Fibroblast of lung (primary cell): Measurements from ENCODE around the gene ASB3.

Source experiments
- EZH2 ChIP-seq: IDR thresholded peaks from 2 replicates; pipeline ENCODE4 v1.5.1; 2012; ENCODE audit warnings: low read length, control low read depth, mild to moderate bottlenecking; ENCODE audit errors: missing control alignments
- TF ChIP-seq, protein P1 (sequence below), 2 donors: IDR thresholded peaks in 1 of 2; conservative IDR thresholded peaks in 1 of 2; 1 replicate in 1 of 2; 2 replicates in 1 of 2; pipeline ENCODE4 v1.5.1; 2011 to 2012; ENCODE audit warnings: low read length in 2 of 2, control low read depth in 1 of 2, inconsistent platforms in 1 of 2, low read depth in 1 of 2, mild to moderate bottlenecking in 1 of 2

DNA sequence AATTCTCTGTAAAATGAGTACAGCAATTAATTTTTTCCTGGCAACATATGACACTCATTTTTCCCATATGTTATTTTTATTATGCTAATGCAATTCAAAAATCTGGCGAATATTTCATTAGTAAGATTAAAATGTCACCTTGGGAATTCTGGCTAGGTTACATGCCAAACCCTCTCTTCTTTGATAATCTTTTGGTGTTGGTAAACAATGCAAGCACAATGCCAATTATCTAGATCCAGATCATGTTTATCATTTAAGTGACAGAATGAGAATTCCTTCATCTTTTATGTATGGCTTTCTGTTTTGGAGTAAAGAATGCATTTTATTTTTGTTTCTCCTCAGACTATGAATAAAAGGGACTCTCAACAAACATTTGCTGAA lies 39.3 kb upstream of the ASB3 start:
- TF ChIP-seq, protein P1, sequence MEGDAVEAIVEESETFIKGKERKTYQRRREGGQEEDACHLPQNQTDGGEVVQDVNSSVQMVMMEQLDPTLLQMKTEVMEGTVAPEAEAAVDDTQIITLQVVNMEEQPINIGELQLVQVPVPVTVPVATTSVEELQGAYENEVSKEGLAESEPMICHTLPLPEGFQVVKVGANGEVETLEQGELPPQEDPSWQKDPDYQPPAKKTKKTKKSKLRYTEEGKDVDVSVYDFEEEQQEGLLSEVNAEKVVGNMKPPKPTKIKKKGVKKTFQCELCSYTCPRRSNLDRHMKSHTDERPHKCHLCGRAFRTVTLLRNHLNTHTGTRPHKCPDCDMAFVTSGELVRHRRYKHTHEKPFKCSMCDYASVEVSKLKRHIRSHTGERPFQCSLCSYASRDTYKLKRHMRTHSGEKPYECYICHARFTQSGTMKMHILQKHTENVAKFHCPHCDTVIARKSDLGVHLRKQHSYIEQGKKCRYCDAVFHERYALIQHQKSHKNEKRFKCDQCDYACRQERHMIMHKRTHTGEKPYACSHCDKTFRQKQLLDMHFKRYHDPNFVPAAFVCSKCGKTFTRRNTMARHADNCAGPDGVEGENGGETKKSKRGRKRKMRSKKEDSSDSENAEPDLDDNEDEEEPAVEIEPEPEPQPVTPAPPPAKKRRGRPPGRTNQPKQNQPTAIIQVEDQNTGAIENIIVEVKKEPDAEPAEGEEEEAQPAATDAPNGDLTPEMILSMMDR (conservative IDR thresholded peaks at IDR 0.05 in 1 of 2, IDR thresholded peaks at IDR 0.05 in 1 of 2; ENCODE audit: low read depth in 1 of 2, low read length in 2 of 2), result no peak
- TF ChIP-seq EZH2, result no peak
